Measurements from ENCODE around the gene TMEM198. TPM values are rescaled to one million over a fixed set of nuclear protein-coding genes. Genes with fewer than 3 reads are reported as not detected.

The TMEM198 gene
- total and polyA plus RNA-seq, 2 of the 4 experiments (the other 2 are of a cell fraction), result 0.18 to 2.2 TPM

DNA sequence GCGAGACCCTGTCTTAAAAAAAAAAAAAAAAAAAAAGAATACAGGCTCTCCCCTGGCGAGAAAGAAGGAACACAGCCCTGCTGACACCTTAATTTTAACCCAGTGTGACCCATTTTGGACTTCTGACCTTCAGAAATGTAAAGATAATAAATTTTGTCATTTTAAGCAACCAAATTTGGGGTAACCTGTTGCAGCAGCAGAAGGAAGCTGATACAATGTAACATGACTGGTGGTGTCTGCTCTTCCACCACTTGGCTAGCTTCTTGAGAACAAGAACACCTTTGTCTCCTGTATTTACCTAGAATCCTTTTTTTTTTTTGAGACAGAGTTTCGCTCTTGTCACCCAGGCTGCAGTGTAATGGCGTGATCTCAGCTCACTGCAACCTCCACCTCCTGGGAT lies 47.3 kb downstream of the TMEM198 start:
- H3K9me1 ChIP-seq (ENCODE audit: insufficient read depth, low read length), result no peaks in the 10 kb centered on the region
- ATAC-seq (ENCODE audit: low read depth), result no peak
- H4K8ac ChIP-seq (ENCODE audit: low read depth in 2 of 2, low read length in 2 of 2), result no peak overlapping the region
- dilution Hi-C loops (cut with HindIII; ENCODE audit: low sequenced_read_pairs, unreplicated experiment) (no loop called here), intact Hi-C loops (cut with micrococcal nuclease) (no loop called here), in situ Hi-C loops (cut with MboI; ENCODE audit: low sequenced_read_pairs) (no loop called here)
- POLR2A ChIA-PET (ENCODE audit: unreplicated experiment), result no interaction called here
- H2BK20ac ChIP-seq (ENCODE audit: low read depth, low read length), result no peak overlapping the region
- no peak overlapping the region for H3K18ac ChIP-seq (ENCODE audit: low read depth, low read length)
- H2BK5ac ChIP-seq (ENCODE audit: low read depth, low read length, poor library complexity, severe bottlenecking), result no peak overlapping the region
- H3K4me3 ChIP-seq (ENCODE audit: insufficient read depth, low read depth, low read length), result no peak overlapping the region
- H2BK120ac ChIP-seq (ENCODE audit: low read depth, low read length), result no peak overlapping the region
- H3K79me1 ChIP-seq (ENCODE audit: low read depth in 1 of 2, low read length in 2 of 2), result no peaks in the 10 kb centered on the region
- H2AFZ ChIP-seq (replicated peaks; ENCODE audit: low read length, poor library complexity), result no peak overlapping the region
- no TSS peak for BruUV-seq (replicated peaks)
- no CpG with 5 or more reads among the region's 4 CpGs for WGBS, 2 experiments (ENCODE audit: extremely low coverage in 2 of 2, insufficient read length in 1 of 2)
- H2AK9ac ChIP-seq (replicated peaks; ENCODE audit: low read depth, low read length, poor library complexity), result no peak overlapping the region
- no peak overlapping the region for H4K91ac ChIP-seq (ENCODE audit: insufficient read depth, low read depth, low read length)
- no peak overlapping the region for H3K14ac ChIP-seq (replicated peaks; ENCODE audit: low read depth, low read length)
- no peaks in the 10 kb centered on the region for H4K20me1 ChIP-seq (ENCODE audit: insufficient read depth, low read length)
- H2AK5ac ChIP-seq (ENCODE audit: low read depth, low read length), result no peak overlapping the region
- no peak overlapping the region for H3K27ac ChIP-seq (ENCODE audit: insufficient read depth, low read length)
- CTCF ChIA-PET, result no interaction called here
- H3K9me3 ChIP-seq (ENCODE audit: control insufficient read depth, insufficient read depth, low read length), result no peaks in the 10 kb centered on the region
- no peak overlapping the region for H3K23ac ChIP-seq (ENCODE audit: low read depth, low read length)
- H3K4ac ChIP-seq (ENCODE audit: low read depth, low read length), result no peak overlapping the region
- TF ChIP-seq CEBPB (IDR thresholded peaks at IDR 0.05; ENCODE audit: low read depth, low read length) (no peak), RCOR1 (IDR thresholded peaks at IDR 0.05; ENCODE audit: insufficient replicate concordance, low read length) (no peak), FOS (IDR thresholded peaks at IDR 0.05; ENCODE audit: low read depth, low read length) (no peak), MAFK (IDR thresholded peaks at IDR 0.05; ENCODE audit: low read depth, low read length) (no peak), SMC3 (IDR thresholded peaks at IDR 0.05; ENCODE audit: low read depth, low read length) (no peak), ELK1 (IDR thresholded peaks at IDR 0.05; ENCODE audit: borderline replicate concordance, low read depth, low read length) (no peak), RFX5 (IDR thresholded peaks at IDR 0.05; ENCODE audit: low read depth, low read length) (no peak), POLR2A (IDR thresholded peaks at IDR 0.05; ENCODE audit: low read depth, low read length) (no peak), CHD1 (IDR thresholded peaks at IDR 0.05; ENCODE audit: low read depth, low read length) (no peak)
- TF ChIP-seq, protein P1, sequence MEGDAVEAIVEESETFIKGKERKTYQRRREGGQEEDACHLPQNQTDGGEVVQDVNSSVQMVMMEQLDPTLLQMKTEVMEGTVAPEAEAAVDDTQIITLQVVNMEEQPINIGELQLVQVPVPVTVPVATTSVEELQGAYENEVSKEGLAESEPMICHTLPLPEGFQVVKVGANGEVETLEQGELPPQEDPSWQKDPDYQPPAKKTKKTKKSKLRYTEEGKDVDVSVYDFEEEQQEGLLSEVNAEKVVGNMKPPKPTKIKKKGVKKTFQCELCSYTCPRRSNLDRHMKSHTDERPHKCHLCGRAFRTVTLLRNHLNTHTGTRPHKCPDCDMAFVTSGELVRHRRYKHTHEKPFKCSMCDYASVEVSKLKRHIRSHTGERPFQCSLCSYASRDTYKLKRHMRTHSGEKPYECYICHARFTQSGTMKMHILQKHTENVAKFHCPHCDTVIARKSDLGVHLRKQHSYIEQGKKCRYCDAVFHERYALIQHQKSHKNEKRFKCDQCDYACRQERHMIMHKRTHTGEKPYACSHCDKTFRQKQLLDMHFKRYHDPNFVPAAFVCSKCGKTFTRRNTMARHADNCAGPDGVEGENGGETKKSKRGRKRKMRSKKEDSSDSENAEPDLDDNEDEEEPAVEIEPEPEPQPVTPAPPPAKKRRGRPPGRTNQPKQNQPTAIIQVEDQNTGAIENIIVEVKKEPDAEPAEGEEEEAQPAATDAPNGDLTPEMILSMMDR (conservative IDR thresholded peaks at IDR 0.05; ENCODE audit: low read depth, low read length), result no peak
- TF ChIP-seq, protein P2, sequence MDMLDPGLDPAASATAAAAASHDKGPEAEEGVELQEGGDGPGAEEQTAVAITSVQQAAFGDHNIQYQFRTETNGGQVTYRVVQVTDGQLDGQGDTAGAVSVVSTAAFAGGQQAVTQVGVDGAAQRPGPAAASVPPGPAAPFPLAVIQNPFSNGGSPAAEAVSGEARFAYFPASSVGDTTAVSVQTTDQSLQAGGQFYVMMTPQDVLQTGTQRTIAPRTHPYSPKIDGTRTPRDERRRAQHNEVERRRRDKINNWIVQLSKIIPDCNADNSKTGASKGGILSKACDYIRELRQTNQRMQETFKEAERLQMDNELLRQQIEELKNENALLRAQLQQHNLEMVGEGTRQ (IDR thresholded peaks at IDR 0.05; ENCODE audit: low read depth, low read length), result no peak
- no peak overlapping the region for H3K9ac ChIP-seq (ENCODE audit: low read depth, low read length)
- peaks cover 10% of the 10 kb centered on the region for H3K27me3 ChIP-seq (ENCODE audit: control insufficient read depth, insufficient read depth, low read length)
- peaks cover 2% of the 10 kb centered on the region for H3K4me1 ChIP-seq (ENCODE audit: control insufficient read depth, insufficient read depth, low read length)
- no peak overlapping the region for H2BK15ac ChIP-seq (ENCODE audit: low read depth, low read length)
- H3K36me3 ChIP-seq (ENCODE audit: control insufficient read depth, insufficient read depth, low read length), result no peaks in the 10 kb centered on the region
- no peak overlapping the region for H3K4me2 ChIP-seq (ENCODE audit: low read depth, low read length)
- no peak overlapping the region for H3K56ac ChIP-seq (ENCODE audit: extremely low read depth, insufficient read depth, low read length)
- no peak overlapping the region for H4K5ac ChIP-seq (ENCODE audit: low read depth, low read length)
- DNase-seq, result no peak

Measured in IMR-90 (cell line).